HG02571 (cell line): ENCODE measurements around the gene DONSON.
A peak's percentile ranks its signal among the peaks of the same experiment; 100 is the strongest.

Experiments used
- ATAC-seq: cut with Tn5 transposase; IDR thresholded peaks from one replicate; pipeline ENCODE4 v1.9.1; 2021; ENCODE audit warnings: mild to moderate bottlenecking, moderate library complexity; ENCODE audit not compliant: unreplicated experiment

Gene DONSON

DNA sequence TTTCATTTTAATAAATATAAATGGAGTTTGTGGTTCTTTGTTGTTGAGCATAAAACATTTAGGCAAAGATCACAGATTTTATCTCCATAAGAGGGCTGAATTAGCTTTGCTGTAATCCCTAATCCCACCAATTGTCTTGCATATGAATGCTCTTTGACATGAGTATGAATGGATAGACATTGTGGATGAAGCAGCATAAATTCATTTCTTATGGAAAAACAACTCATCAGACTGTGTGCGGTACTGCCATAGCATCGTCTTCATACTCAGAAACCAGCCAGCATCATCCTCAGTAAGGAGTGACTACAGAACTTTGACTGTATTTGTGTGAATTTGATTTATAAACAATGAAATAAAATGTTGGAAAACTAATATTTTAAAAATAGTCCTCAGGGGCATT, 26.1 kb downstream of the DONSON start:
- ATAC-seq = no peak

DNA sequence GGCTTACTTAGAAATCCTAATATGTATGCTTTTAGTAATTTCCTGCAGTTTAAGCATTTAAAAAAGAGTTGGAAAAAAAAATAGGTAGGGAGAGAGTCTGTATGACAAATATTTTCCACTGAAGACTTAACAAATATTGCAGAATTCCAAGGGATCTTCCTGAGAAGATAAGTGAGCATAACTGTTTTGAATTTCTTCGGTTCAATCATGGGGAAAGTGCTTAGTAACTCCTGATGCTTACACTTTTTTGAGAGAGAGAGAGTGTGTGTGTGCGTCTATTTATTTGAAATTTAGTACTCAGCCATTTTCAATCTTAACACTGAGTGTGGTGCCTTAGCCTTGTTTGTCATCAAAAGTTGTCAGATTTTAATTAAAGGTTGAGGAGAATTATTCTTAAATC, 27.1 kb downstream of the DONSON start:
- ATAC-seq = no peak

DNA sequence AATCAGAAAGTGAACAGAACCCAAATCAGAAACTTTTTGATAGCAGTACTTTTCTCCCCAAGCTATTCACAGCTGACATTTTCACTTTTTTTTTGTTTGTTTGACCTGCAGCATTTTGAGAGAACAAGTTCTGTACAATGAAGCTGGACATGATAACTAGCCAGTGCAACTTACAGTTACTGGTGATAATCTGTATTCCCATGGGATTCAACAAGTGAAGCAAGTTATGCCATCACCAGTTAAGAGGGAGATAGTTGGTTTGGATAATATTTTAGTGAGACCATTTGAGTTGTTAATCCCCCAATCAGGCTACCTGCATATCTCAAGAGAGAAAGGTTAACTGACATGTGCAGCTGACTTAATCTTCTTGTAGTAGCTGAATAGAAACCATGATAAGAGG, 27.5 kb downstream of the DONSON start:
- no peak for ATAC-seq

DNA sequence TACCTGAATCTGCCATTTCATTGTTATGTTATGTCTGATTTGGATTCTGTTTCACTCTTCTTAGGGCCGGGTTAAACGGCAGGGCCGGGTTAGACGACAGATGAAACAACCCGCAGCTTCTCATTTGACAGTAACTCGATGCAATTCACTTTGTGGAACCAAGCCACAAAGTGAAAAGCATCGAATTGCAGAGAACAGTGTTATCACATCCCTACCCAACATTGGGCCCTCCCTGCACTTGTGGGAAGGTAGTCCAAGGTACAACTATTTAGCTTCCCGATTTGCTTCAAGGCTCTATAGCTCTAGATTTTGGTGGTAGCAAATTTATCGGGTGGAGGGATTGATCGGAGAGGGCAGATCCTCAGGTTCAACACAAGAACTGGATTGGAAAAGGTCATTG, 28.7 kb downstream of the DONSON start:
- ATAC-seq = no peak

DNA sequence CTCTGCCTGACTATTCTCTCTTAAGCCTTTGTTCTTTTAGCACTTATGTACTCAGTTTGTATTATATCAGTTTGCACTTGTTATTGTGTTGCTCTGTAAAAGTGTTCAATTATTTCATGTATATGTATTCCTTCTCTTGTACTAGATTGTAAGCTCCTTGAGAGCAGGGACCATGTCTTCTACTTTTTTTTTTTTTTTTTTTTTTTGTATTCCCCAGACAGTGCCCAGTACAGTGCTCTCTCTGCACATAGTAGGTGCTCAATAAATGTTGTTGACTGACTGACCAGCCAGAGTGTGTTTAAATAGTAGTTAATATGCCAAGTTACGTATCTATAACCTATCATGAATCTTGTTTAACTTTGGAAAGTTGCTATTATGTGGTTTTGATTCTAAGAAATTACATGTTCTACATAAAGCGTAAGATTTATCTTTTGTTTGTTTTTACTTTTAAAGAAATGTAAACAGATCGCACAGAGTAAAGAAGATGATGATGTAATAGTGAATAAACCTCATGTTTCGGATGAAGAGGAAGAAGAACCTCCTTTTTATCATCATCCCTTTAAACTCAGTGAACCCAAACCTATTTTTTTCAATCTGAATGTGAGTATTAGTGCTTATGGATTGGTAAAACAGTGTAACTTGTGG, 29.6 kb downstream of the DONSON start:
- no peak for ATAC-seq

DNA sequence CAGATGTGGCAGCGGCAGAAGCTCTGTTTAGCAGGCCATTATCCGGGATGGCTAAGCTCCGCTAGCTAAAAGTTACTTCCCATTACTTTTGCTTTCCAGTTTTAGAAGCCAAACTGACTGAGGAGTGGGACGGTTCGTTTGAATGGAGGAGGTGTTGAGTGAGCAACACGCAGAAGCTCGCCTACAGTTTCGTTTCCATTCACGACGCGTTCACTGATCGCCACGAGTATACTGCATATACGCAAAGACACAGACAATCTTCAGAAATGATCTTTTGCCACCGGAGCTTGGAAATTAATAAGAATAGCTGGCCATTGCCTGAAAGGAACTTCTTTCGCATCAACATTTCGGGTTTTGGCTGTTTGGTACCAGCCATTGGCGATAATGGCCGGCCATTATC, 31.0 kb downstream of the DONSON start:
- no peak for ATAC-seq

DNA sequence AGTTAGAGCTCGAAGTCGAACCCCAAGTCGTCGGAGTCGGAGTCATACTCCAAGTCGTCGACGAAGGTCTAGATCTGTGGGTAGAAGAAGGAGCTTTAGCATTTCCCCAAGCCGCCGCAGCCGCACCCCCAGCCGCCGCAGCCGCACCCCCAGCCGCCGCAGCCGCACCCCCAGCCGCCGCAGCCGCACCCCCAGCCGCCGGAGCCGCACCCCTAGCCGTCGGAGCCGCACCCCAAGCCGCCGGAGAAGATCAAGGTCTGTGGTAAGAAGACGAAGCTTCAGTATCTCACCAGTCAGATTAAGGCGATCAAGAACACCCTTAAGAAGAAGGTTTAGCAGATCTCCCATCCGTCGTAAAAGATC, 33.5 kb downstream of the DONSON start:
- ATAC-seq = no peak

DNA sequence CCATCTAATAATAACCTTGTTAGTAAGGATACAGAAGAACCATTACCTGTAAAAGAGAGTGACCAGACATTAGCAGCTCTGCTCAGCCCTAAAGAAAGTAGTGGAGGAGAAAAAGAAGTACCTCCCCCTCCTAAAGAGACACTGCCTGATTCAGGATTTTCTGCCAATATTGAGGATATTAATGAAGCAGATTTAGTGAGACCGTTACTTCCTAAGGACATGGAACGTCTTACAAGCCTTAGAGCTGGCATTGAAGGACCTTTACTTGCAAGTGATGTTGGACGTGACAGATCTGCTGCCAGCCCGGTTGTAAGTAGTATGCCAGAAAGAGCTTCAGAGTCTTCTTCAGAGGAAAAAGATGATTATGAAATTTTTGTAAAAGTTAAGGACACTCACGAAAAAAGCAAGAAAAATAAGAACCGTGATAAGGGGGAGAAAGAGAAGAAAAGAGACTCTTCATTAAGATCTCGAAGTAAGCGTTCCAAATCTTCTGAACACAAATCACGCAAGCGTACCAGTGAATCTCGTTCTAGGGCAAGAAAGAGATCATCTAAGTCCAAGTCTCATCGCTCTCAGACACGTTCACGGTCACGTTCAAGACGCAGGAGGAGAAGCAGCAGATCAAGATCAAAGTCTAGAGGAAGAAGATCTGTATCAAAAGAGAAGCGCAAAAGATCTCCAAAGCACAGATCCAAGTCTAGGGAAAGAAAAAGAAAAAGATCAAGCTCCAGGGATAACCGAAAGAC, 34.1 kb downstream of the DONSON start:
- ATAC-seq = no peak

DNA sequence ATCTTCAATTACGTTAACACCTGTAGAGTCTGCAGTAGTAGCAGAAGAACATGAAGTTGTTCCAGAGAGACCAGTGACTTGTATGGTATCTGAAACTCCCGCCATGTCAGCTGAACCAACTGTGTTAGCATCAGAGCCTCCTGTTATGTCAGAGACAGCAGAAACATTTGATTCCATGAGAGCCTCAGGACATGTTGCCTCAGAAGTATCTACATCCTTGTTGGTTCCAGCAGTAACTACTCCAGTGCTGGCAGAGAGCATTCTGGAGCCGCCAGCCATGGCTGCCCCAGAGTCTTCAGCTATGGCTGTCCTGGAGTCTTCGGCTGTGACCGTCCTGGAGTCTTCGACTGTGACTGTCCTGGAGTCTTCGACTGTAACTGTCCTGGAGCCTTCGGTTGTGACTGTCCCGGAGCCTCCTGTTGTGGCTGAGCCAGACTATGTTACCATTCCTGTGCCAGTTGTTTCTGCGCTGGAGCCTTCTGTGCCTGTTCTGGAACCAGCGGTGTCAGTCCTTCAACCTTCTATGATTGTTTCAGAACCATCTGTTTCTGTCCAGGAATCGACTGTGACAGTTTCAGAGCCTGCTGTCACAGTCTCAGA, 35.4 kb downstream of the DONSON start:
- no peak for ATAC-seq

DNA sequence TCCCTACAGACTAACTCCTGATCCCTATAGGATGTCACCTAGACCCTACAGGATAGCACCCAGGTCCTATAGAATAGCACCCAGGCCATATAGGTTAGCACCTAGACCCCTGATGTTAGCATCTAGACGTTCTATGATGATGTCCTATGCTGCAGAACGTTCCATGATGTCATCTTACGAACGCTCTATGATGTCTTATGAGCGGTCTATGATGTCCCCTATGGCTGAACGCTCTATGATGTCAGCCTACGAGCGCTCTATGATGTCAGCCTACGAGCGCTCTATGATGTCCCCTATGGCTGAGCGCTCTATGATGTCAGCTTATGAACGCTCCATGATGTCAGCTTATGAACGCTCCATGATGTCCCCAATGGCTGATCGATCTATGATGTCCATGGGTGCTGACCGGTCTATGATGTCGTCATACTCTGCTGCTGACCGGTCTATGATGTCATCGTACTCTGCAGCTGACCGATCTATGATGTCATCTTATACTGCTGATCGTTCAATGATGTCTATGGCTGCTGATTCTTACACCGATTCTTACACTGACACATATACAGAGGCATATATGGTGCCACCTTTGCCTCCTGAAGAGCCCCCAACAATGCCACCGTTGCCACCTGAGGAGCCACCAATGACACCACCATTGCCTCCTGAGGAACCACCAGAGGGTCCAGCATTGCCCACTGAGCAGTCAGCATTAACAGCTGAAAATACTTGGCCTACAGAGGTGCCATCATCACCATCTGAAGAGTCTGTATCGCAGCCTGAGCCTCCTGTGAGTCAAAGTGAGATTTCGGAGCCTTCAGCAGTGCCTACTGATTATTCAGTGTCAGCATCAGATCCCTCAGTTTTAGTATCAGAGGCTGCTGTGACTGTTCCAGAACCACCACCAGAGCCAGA, 36.1 kb downstream of the DONSON start:
- no peak for ATAC-seq

DNA sequence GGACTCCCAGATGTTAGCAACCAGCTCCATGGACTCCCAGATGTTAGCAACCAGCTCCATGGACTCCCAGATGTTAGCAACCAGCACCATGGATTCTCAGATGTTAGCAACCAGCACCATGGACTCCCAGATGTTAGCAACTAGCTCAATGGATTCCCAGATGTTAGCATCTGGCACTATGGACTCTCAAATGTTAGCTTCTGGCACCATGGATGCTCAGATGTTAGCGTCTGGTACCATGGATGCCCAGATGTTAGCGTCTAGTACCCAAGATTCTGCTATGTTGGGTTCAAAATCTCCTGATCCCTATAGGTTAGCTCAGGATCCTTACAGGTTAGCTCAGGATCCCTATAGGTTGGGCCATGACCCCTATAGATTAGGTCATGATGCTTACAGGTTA, 36.8 kb downstream of the DONSON start:
- ATAC-seq = no peak

DNA sequence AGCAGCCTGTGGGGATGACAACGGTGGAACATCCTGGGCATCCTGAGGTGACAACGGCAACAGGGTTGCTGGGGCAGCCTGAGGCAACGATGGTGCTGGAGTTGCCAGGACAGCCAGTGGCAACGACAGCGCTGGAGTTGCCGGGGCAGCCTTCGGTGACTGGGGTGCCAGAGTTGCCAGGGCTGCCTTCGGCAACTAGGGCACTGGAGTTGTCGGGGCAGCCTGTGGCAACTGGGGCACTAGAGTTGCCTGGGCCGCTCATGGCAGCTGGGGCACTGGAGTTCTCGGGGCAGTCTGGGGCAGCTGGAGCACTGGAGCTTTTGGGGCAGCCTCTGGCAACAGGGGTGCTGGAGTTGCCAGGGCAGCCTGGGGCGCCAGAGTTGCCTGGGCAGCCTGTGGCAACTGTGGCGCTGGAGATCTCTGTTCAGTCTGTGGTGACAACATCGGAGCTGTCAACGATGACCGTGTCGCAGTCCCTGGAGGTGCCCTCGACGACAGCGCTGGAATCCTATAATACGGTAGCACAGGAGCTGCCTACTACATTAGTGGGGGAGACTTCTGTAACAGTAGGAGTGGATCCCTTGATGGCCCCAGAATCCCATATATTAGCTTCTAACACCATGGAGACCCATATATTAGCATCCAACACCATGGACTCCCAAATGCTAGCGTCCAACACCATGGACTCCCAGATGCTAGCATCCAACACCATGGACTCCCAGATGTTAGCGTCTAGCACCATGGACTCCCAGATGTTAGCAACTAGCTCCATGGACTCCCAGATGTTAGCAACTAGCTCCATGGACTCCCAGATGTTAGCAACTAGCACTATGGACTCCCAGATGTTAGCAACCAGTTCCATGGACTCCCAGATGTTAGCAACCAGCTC, 37.5 kb downstream of the DONSON start:
- ATAC-seq = no peak

DNA sequence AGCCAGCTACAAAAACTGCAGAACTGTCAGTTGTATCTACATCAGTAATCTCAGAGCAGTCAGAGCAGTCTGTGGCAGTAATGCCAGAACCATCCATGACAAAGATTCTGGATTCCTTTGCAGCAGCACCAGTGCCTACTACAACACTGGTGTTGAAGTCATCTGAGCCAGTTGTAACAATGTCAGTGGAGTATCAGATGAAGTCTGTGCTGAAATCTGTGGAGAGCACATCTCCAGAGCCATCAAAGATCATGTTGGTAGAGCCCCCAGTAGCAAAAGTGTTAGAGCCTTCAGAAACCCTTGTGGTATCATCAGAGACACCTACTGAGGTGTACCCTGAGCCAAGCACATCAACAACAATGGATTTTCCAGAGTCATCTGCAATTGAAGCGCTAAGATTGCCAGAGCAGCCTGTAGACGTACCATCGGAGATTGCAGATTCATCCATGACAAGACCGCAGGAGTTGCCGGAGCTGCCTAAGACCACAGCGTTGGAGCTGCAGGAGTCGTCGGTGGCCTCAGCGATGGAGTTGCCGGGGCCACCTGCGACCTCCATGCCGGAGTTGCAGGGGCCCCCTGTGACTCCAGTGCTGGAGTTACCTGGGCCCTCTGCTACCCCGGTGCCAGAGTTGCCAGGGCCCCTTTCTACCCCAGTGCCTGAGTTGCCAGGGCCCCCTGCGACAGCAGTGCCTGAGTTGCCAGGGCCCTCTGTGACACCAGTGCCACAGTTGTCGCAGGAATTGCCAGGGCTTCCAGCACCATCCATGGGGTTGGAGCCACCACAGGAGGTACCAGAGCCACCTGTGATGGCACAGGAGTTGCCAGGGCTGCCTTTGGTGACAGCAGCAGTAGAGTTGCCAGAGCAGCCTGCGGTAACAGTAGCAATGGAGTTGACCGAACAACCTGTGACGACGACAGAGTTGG, 38.4 kb downstream of the DONSON start:
- ATAC-seq = no peak

DNA sequence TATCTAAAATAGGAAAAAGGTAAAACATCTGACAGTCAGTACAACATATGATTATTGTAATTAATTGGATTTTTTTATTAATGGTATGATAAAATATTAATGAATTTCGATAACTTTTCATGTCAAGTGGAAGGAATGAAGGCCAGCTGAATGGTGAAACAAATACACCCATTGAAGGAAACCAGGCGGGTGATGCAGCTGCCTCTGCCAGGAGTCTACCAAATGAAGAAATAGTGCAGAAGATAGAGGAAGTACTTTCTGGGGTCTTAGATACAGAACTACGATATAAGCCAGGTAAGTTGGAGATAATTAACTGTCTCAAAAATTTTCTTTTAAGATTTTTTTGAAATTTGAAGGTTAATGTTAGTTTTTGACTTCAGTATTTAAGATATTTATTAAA, 42.4 kb downstream of the DONSON start:
- no peak for ATAC-seq

DNA sequence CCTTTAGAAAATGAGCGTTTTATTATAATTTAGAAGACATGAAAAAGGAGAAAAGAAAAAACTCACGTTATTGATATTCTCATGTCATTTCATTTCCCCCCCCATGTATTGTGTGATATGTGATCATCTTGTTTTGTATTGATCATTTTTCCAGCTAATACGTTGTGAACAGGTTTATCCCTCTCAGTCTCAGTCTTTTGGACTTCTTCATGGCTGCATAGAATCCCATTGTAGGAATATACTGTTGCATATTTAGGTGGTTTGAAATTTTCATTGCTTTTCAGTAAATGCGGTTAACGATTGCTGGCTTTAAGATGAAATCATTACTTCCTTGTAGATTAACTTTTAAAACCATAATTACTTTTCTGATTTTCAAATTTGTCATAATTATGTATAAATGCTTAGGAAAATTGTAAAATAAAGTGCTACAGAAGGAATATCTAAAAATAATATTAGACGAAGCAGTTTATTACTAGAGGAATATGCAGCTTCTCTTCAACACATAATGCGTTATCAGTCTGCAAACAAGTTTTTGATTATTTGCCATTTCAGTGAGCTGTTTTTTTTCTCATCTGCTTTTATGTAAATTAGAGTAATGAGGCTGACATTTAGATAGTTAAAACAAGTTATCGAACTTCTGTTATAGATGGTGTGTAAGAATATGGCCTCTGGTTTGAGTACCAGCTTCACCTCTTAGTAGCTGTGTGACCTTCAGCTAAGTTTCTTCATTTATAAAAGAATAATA, 43.9 kb downstream of the DONSON start:
- no peak for ATAC-seq

DNA sequence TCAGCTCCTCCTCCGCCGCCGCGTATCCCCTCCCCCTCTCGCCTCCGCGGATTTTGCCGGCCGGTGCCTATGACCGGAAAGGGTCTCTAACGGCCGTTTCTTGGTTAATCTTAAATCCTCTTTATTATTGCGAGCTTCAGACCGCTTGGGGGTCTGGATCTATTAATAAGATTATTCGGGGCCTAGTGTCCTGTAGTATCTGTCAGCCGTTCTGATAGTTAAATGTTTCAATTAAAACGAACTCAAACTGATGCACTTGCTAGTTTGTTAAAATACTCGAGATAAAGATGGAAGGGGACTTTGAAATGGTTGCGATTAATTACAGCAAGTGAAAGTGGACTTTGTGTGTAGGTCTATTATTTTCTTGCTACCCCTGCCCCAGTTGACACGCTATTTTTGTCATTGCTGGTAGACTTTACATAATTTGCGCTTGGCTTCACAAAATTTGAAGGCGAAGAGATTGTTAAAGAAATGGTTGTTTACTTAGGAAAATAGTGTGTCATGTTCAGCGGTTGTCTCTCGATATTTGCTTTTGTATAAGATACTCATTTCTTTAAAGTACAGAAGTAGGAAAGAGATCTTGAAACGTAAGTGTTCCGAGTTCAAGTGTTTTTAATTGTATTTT, 44.9 kb downstream of the DONSON start:
- ATAC-seq = no peak

DNA sequence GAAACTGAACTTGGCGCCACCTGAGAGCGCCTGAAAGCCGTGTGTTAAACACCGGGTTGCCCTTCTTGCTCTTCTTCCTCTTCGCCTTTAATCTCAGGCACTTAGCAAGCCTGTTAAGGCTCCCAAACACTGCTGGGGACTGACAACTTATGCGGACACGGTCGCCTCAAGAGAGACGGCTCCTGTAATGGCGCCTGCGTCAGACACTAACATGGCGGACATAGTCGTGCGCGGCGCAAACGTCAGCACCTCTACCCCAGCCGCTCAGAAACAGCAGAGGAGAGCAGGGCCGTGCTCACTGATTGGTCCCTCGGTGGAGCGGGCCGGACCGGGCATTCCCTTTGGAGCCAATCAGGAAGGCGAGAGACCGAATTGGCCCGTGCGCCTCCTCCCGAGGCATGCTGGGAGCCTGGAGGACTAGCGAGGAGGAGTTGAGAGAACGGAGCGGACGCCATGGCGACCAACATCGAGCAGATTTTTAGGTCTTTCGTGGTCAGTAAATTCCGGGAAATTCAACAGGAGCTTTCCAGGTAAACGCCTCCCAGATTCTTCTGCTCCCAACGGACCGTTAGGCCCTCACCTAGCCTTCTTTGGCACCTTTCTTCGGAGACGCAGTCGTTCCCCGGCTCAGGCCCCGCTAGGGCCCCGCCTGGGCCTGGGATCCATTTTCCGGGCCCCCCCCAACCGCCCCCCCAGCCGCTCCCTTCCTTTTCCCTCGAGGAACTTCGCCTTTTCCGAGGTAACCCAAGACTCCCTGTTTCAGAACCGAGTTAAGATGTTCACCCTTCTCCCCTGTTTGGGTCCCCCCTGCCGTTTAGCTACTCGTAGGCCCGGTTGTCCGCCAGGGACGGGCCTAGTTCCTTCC, 45.6 kb downstream of the DONSON start, which contains the start of gene SON:
SON (plus strand) TSS at position 399 of the 865 bp plus-strand sequence; CDS start at position 454, 55 bp downstream.
- peak; percentile 93 for ATAC-seq
